ENCODE results near the gene SLC25A51. TPM values are rescaled to one million over a fixed set of nuclear protein-coding genes. Genes with fewer than 3 reads are reported as not detected.

Gene SLC25A51
- polyA plus RNA-seq, 1 donor from 2014 or later: 26.8 TPM

DNA sequence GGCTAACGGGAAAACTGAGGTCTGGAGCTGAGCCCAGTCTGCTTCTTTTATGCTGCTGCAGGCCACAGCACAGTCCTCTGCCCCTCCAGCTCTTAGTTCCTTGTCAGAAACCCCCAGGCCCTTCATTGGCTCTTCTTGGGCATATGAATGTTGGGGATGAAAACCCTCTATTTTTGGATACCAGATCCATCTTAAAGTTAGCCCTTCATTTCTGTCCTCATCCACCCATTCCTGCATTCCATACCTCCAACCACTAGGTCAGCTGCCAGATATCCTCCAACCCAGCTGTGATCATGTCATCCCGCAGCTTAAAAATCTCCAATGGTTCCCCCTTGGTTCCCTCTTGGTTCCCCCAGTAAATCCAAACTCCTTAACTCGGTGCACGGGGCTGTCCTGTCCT, 1.8 kb upstream of the SLC25A51 start:
- Histone ChIP-seq H3K4me2 (ENCODE audit: low read length) (no peak overlapping the region), H3K9me2 (ENCODE audit: insufficient read depth, low read length) (no peaks in the 10 kb centered on the region), H4K20me1 (ENCODE audit: insufficient read depth) (no peaks in the 10 kb centered on the region), H3K4me3 (ENCODE audit: low read length) (no peak overlapping the region), H3K9me3 (ENCODE audit: low read length) (no peaks in the 10 kb centered on the region), H2AFZ (ENCODE audit: low read depth, low read length) (no peak overlapping the region), H3K36me3 (ENCODE audit: insufficient read depth, low read length) (no peaks in the 10 kb centered on the region), H3K27me3 (ENCODE audit: insufficient read depth, low read depth, low read length) (no peaks in the 10 kb centered on the region), H3K79me2 (replicated peaks; ENCODE audit: insufficient read depth, low read length) (peaks cover 21% of the 10 kb centered on the region), H3K9ac (ENCODE audit: low read length) (no peak overlapping the region), H3F3A (ENCODE audit: insufficient read depth, low read length, poor library complexity, severe bottlenecking) (no peaks in the 10 kb centered on the region), H3K27ac (ENCODE audit: low read length) (no peak overlapping the region)
- TF ChIP-seq POLR2AphosphoS5 (IDR thresholded peaks at IDR 0.05): no peak
- no peak for TF ChIP-seq RAD21 (conservative IDR thresholded peaks at IDR 0.05)
- no peak for TF ChIP-seq SMC3 (conservative IDR thresholded peaks at IDR 0.05; ENCODE audit: poor library complexity)
- TF ChIP-seq MXI1 (conservative IDR thresholded peaks at IDR 0.05; ENCODE audit: poor library complexity, severe bottlenecking): no peak
- TF ChIP-seq TAF1 (IDR thresholded peaks at IDR 0.05; ENCODE audit: low read depth): no peak
- TF ChIP-seq, protein P1, sequence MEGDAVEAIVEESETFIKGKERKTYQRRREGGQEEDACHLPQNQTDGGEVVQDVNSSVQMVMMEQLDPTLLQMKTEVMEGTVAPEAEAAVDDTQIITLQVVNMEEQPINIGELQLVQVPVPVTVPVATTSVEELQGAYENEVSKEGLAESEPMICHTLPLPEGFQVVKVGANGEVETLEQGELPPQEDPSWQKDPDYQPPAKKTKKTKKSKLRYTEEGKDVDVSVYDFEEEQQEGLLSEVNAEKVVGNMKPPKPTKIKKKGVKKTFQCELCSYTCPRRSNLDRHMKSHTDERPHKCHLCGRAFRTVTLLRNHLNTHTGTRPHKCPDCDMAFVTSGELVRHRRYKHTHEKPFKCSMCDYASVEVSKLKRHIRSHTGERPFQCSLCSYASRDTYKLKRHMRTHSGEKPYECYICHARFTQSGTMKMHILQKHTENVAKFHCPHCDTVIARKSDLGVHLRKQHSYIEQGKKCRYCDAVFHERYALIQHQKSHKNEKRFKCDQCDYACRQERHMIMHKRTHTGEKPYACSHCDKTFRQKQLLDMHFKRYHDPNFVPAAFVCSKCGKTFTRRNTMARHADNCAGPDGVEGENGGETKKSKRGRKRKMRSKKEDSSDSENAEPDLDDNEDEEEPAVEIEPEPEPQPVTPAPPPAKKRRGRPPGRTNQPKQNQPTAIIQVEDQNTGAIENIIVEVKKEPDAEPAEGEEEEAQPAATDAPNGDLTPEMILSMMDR (IDR thresholded peaks at IDR 0.05; ENCODE audit: poor library complexity, severe bottlenecking): no peak
- no peak for TF ChIP-seq REST (IDR thresholded peaks at IDR 0.05; ENCODE audit: borderline replicate concordance)
- TF ChIP-seq EP300 (conservative IDR thresholded peaks at IDR 0.05; ENCODE audit: poor library complexity, severe bottlenecking): no peak
- TF ChIP-seq EZH2 (IDR thresholded peaks at IDR 0.05; ENCODE audit: borderline replicate concordance, insufficient read depth, low read length, poor library complexity, severe bottlenecking): no peak

- H2AFZ ChIP-seq (ENCODE audit: low read depth, low read length): no peak overlapping the region
- H3K79me2 ChIP-seq (replicated peaks; ENCODE audit: insufficient read depth, low read length): peaks cover 26% of the 10 kb centered on the region
- TF ChIP-seq EZH2 (IDR thresholded peaks at IDR 0.05; ENCODE audit: borderline replicate concordance, insufficient read depth, low read length, poor library complexity, severe bottlenecking): no peak
- no peaks in the 10 kb centered on the region for H3K27me3 ChIP-seq (ENCODE audit: insufficient read depth, low read depth, low read length)
- H3K9me2 ChIP-seq (ENCODE audit: insufficient read depth, low read length): no peaks in the 10 kb centered on the region
- no peaks in the 10 kb centered on the region for H3K36me3 ChIP-seq (ENCODE audit: insufficient read depth, low read length)
- peak overlapping the region; percentile 96 for H3K4me3 ChIP-seq (ENCODE audit: low read length)
- no peak overlapping the region for H3K9ac ChIP-seq (ENCODE audit: low read length)
- H3F3A ChIP-seq (ENCODE audit: insufficient read depth, low read length, poor library complexity, severe bottlenecking): no peaks in the 10 kb centered on the region
- no peak overlapping the region for H3K4me2 ChIP-seq (ENCODE audit: low read length)
- H3K9me3 ChIP-seq (ENCODE audit: low read length): no peaks in the 10 kb centered on the region
- H3K27ac ChIP-seq (ENCODE audit: low read length): no peak overlapping the region
- no peaks in the 10 kb centered on the region for H4K20me1 ChIP-seq (ENCODE audit: insufficient read depth)
These were observed 1.2 kb upstream of the SLC25A51 start for GRCh38 chr9:37905131-37905505.
